ENCODE measurements around the gene IDH2.
"Not testable (repeated sequence)": the region's sequence is repeated elsewhere in the genome, so short reads cannot be mapped to it uniquely, and the experiment has no call there.

Gene IDH2

DNA sequence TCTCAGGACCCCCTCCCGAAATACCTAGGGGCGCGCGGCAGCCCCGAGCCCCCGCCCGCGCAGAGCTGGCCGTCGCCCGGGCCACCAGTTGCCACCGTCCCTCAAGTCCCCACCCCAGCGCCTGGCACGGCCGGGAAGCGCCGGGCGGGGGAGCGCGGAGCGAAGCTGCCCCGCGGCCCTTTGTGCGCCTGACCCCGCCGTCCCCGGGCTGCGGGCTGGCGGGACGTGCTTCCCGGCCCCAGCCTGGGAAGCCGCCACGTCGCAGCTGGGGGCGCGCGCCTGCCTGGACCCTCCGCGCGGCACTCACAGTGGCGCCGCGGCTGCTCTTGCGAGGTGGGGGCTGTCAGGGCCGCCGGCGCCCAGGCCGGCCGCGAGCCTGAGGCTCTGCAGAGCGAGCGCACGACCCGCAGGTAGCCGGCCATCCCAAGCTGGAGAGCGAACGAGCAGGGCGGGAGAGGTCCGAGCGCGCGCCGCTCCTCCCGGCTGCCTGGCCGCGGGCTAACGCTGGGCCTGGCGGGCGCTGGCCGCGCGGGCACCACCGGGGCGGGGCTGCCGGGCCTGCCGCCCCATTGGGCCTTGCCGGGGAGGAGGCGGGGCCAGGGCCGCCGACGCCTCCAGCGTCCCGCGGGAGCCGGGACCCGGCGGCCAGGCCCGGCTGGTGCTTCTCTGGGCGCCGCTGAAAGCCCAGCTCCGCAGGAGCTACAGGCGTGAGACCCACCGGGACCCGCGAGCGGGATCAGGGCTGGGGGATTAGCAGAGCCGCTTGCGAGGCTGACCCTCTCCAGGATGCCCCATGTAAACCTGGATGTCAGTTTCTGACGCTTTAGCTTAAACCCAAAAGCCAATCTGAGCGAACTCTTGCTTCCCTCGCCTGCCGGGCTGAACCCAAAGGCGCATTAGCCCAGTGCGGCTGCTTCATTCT lies at the start of gene IDH2:
Gene IDH2 (minus strand): TSS at position 500 of the 922 bp plus-strand sequence. CDS start 78 bp downstream, at position 422.
- DNase-seq: peak; percentile 43 to 87

GRCh38 chr15:90150551-90150950 lies 48.3 kb upstream of the IDH2 start:
- DNase-seq: not testable (repeated sequence)

DNA sequence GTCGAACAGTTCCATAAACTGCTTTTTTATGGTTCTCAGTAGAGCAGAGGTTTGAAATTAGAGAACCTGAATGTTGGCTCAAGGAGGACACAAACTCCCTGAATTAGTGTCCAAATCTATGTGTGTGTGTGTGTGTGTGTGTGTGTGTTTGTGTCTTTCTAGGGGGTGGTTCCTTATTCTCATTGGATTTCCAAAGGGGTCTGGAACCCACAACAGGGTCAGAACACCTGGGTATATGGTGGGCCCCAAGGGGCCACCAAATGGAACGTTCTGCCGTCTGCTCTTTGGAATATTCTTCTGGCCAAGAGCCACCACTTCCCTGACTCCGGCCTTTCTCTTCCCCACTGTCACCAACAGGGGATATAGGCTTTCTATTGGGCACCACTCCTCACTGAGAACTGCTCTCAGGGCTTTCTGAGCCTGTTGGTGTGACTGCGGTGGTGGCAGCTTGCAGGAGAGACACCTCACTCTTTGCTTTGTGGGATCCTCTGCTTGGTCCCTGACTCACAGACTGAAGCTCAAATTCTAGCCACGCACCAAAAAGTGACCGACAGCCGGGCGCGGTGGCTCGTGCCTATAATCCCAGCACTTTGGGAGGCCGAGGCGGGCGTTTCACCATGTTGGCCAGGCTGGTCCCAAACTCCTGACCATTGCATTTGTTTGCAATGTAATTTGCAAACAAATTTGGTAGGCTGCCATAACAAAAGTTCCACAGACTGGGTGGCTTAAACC lies 47.5 kb upstream of the IDH2 start:
- DNase-seq: no peak

DNA sequence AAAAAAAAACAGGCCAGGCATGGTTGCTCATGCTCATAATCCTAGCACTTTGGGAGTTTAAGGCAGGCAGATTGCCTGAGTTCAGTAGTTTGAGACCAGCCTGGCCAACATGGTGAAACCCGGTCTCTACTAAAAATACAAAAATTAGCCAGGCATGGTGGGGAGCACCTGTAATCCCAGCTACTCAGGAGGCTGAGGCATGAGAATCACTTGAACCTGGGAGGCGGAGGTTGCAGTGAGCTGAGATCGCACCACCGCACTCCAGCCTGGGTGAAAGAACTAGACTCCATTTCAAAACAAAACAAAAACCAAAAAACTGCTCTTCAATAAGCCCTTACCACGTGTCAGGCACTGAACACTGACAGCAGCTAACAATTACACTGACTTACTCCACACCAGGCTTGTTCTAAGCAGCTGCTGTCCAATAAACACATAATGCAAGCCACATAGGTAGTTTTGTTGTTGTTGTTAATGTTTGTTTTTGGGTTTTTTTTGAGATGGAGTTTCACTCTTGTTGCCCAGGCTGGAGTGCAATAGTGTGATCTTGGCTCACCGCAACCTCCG lies 44.0 kb upstream of the IDH2 start:
- DNase-seq: not testable (repeated sequence)

DNA sequence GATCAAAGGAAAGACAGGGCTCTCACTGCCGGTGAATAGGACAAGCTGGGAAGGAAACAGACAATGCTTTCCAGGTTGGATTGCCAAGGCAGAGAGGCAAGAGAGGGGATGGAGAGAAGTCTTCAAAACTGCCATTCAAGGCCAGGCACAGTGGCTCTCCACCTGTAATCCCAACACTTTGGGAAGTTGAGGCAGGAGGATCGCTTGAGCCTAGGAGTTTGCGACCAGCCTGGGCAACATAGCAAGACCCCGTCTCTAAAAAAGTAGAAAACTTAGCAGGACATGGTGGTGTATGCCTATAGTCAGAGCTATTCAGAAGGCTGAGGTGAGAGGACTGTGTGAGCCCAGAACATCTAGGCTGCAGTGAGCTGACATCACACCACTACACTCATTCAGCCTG lies 43.5 kb upstream of the IDH2 start:
- DNase-seq: no peak

- no peak for DNase-seq
Observed at GRCh38 chr15:90145259-90145658, 43.0 kb upstream of the IDH2 start.

- DNase-seq: peak in 1 of 2 experiments; percentile 25
Observed at GRCh38 chr15:90143166-90143655, 40.9 kb upstream of the IDH2 start.

- DNase-seq: no peak
Observed at GRCh38 chr15:90142216-90143165, 40.2 kb upstream of the IDH2 start.

DNA sequence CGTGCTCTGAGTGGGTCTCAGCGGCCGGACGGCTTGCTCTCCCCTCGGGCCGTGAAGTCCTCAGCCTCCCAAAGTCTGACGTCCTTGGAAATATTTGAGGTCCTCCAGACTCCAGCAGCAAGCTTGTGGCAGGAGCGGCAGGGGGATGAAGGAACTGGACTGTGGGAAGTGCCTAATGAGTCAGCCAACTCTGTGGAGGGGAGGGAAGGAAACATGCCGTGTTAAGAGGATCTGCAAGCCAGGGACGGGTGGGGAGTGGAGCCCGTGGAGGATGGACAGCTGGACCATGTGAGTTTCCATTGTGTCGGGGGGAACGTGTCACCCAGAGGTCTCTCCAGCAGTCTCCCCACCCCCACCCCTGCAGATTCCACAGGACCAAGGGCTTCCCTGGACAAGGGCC lies 39.4 kb upstream of the IDH2 start:
- DNase-seq: no peak

GRCh38 chr15:90139549-90139948 lies 37.3 kb upstream of the IDH2 start:
- DNase-seq: not testable (repeated sequence)

- no peak for DNase-seq
Observed at GRCh38 chr15:90138071-90138833, 36.0 kb upstream of the IDH2 start.

GRCh38 chr15:90132437-90132836 lies 30.2 kb upstream of the IDH2 start:
- no peak for DNase-seq

GRCh38 chr15:90131848-90132247 lies 29.6 kb upstream of the IDH2 start:
- no peak for DNase-seq

DNA sequence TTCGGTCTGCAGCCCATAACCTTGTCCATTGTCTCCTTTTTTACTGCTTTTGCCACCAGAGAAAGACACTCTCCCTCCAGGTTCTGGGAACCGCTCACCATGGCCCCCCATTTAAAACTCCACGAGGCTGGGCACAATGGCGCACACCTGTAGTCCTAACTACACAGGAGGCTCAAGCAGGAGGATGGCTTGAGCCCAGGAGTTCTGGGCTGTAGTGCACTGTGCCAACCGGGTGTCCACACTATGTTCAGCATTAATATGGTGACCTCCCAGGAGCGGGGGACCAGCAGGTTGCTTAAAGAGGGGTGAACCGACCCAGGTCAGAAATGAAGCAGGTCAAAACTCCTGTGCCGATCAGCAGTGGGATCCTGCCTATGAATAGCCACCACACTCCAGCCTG lies 28.0 kb upstream of the IDH2 start:
- DNase-seq: no peak

DNA sequence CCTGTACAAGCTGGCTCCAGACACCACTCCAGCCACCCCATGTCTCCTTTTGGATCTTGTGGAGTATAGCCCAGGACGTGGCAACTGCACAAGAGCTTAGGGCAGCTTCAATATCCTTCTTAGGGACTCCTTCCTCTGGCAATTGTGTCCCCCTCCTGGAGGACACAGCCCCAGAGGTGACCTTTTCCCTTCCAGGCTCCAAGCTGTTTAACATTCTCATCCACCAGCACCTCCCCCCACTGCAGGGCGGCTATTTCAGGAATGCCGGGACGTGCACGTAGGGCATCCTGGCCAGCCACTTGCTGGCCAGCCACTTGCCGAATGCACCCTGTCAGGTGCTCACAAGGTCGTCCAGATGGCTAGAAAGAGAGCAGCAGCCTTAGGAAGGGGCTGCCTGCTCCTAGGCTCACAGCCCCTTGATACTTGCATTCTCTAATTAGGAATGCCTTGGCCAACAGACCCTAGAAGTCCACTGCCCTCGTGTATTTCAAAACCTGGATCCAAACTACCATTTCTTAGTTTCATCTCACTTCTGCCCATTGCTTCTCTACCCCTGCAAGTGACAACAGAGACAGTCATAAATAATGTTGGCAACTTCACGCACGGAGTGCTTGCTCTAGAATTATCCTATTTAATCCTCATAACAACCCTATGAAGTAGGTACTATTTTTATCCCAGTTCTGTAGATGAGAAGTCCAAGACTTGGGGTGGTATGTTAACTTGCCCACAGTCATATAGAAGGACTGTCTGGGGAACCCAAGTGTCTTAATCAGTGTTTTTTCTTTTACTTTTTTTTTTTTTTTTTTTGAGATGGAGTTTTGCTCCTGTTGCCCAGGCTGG lies 24.5 kb upstream of the IDH2 start:
- no peak for DNase-seq

DNA sequence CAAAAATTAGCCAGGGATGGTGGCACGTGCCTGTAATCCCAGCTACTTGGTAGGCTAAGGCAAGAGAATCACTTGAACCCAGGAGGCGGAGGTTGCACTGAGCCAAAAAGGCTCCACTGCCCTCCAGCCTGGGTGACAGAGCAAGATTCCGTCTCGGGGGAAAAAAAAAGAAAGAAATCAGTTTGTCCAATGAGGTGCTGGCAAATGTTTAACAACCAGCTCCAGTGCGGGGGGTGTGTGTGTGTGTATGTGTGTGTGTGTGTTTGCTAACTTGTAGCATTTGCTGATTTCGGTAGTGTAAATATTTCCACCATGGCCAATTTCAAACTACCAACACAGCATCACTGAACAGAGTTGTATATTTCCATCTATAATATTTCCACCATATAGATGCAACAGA lies 23.8 kb upstream of the IDH2 start:
- no peak for DNase-seq

- DNase-seq: no peak
Observed at GRCh38 chr15:90124507-90124906, 22.2 kb upstream of the IDH2 start.

DNA sequence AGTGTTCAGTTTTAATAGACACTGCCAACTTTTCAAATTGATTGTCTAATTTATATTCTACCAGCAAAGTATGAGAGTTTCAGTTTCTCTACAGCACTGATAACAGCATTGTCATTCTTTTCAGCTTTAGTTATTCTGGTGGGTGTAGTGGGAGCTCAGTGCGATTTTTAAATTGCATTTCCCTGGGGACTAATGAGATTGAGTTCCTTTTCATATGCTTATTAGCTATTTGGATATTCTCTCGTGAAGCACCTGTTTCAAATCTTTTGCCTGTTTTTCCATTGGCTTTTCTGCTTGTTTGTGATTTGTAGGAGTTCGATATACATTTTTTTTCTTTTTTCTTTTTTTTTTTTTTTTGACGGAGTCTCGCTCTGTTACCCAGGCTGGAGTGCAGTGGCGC lies 18.8 kb upstream of the IDH2 start:
- DNase-seq: no peak

DNA sequence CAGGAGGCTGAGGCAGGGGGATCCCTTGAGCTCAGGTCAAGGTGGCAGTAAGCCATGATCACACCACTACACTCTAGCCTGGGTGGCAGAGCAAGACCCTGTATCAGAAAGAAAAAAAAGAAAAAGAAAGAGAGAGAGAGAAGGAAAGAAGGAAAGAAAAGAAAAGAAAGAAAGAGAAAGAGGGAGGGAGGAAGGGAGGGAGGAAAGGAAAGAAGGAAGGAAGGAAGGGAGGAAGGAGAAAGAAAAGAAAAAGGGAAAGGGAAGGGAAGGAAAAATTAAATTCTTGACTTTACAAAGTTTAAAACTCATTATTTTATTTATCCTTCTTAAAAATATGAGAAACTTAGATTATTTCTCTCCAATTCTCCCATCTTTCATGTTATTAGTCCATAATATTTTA lies 17.1 kb upstream of the IDH2 start:
- no peak for DNase-seq

DNA sequence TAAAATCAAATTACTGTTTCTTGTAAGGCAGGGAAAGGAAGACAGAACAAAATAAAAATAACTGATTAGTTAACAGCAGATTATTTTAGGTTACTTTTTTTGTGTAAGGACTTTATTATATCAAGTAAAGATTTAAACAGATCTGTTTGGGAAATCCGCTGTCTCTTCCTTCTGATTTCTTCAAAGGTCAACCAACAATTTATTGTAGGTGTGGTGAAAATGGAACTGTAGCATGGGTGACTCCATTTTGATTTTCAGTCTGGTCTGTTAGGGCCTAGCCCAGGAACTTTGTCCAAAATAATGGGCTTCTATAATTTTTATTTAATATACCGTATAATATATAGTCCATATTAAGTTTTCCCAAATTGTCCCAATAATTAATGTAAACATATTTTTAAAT lies 13.5 kb upstream of the IDH2 start:
- DNase-seq: no peak

GRCh38 chr15:90114451-90114901 lies 12.2 kb upstream of the IDH2 start:
- no peak for DNase-seq

All from NCI-H446 (cell line).